HepG2 (cell line): ENCODE results near the gene PRR33. TPM values are rescaled to one million over a fixed set of nuclear protein-coding genes. Genes with fewer than 3 reads are reported as not detected.
A peak's percentile ranks its signal among the peaks of the same experiment; 100 is the strongest.

Experiments
- ATAC-seq: fragments of 200-7000 bp; cut with Tn5 transposase; 3 replicates; pipeline ENCODE4 v1.9.1; 2020; ENCODE audit warnings: mild to moderate bottlenecking, moderate library complexity
- BruUV-seq: library from RNA; stranded (reverse); fragments of 400-500 nt; replicated peaks from 2 replicates; lab custom pipeline; 2021; lab: Mats Ljungman, UMichigan
- CTCF ChIA-PET: fragments of 300-600 bp; formaldehyde crosslinking; extraction: SDS; loops from one replicate; lab custom pipeline; 2021; ENCODE audit warnings: low total read pairs, inconsistent platforms, low intra/inter-chr PET ratio; lab: Yijun Ruan, JAX
- POLR2A ChIA-PET: fragments of 350-600 bp; sonication (Branson Sonifier 250); formaldehyde crosslinking; loops from one replicate; lab custom pipeline; 2020; ENCODE audit warnings: antibody characterized with exemption, inconsistent platforms; lab: Yijun Ruan, JAX
- DNase-seq: peaks from one replicate; pipeline ENCODE4 v3.0.0-alpha.2; 2015; ENCODE audit warnings: low spot score
- FAIRE-seq: peaks from 3 replicates; lab custom pipeline; 2011; peaks lifted over from hg19 to GRCh38; lab: Jason Lieb, UNC
- H2AFZ ChIP-seq: one replicate; pipeline ENCODE4 v1.6.1; 2011; ENCODE audit warnings: low read length, inconsistent platforms
- H3K27ac ChIP-seq: fragments of 300-600 bp; 3 replicates; pipeline ENCODE4 v1.8.0; 2011; ENCODE audit warnings: mixed run types, mild to moderate bottlenecking, mixed read lengths, low read length, inconsistent platforms; ENCODE audit not compliant: insufficient read depth; ENCODE audit errors: extremely low read length
- H3K27me3 ChIP-seq, 2 experiments: fragments of 200-600 bp in 1 of 2; 2 replicates in 1 of 2; 3 replicates in 1 of 2; pipeline versions ENCODE4 v1.6.0 to v1.8.0; 2011; ENCODE audit warnings: low read length in 2 of 2, mild to moderate bottlenecking in 2 of 2, moderate library complexity in 2 of 2, inconsistent platforms in 1 of 2; ENCODE audit not compliant: insufficient read depth in 2 of 2, control insufficient read depth in 1 of 2
- H3K36me3 ChIP-seq, 2 experiments: fragments of 200-600 bp in 1 of 2; replicated peaks in 1 of 2; 2 replicates in 1 of 2; 3 replicates in 1 of 2; pipeline versions ENCODE4 v1.5.1 to v1.8.0; 2011; ENCODE audit warnings: low read length in 2 of 2, inconsistent platforms in 1 of 2; ENCODE audit not compliant: insufficient read depth in 2 of 2, control insufficient read depth in 1 of 2
- H3K4me1 ChIP-seq: 2 replicates; pipeline ENCODE4 v1.5.1; 2012; ENCODE audit warnings: low read length, inconsistent platforms; ENCODE audit not compliant: insufficient read depth
- H3K4me2 ChIP-seq: 2 replicates; pipeline ENCODE4 v1.6.0; 2011; ENCODE audit warnings: low read depth, low read length, inconsistent platforms
- H3K4me3 ChIP-seq, 3 experiments: fragments of 200-600 bp in 1 of 3; sonication (generic), shearing (Covaris generic) in 1 of 3; replicated peaks in 1 of 3; 2 replicates each; pipeline ENCODE4 v1.5.1; 2011 to 2016; ENCODE audit warnings: low read length in 3 of 3, inconsistent platforms in 2 of 3, low read depth in 2 of 3, mild to moderate bottlenecking in 2 of 3, control low read depth in 1 of 3, mixed read lengths in 1 of 3; ENCODE audit not compliant: insufficient read depth in 1 of 3
- H3K79me2 ChIP-seq: one replicate; pipeline ENCODE4 v1.6.1; 2011; ENCODE audit warnings: low read length, inconsistent platforms; ENCODE audit not compliant: insufficient read depth
- H3K9ac ChIP-seq: 2 replicates; pipeline ENCODE4 v1.6.0; 2011; ENCODE audit warnings: mild to moderate bottlenecking, low read depth, low read length, inconsistent platforms; ENCODE audit not compliant: insufficient read depth
- H3K9me3 ChIP-seq: 2 replicates; pipeline ENCODE4 v1.5.1; 2012; ENCODE audit warnings: mild to moderate bottlenecking, low read length
- H4K20me1 ChIP-seq: 2 replicates; pipeline ENCODE4 v1.6.0; 2011; ENCODE audit warnings: inconsistent platforms, mild to moderate bottlenecking, low read length, moderate library complexity; ENCODE audit not compliant: insufficient read depth
- POLR2A ChIP-seq, 2 experiments: IDR thresholded peaks; 2 replicates each; pipeline ENCODE4 v1.6.1; 2011; ENCODE audit warnings: low read depth in 2 of 2, low read length in 2 of 2, mild to moderate bottlenecking in 1 of 2, moderate library complexity in 1 of 2; ENCODE audit not compliant: insufficient read depth in 1 of 2
- ZNF264 ChIP-seq: sonication (generic); formaldehyde crosslinking; IDR thresholded peaks from 2 replicates; pipeline ENCODE4 v1.4.0; 2020; ENCODE audit warnings: missing genetic modification reagents
- ZNF678 ChIP-seq: sonication (generic); formaldehyde crosslinking; IDR thresholded peaks from 2 replicates; pipeline ENCODE4 v1.4.0; 2020; ENCODE audit warnings: mild to moderate bottlenecking, missing genetic modification reagents
- ZSCAN9 ChIP-seq: IDR thresholded peaks from 2 replicates; pipeline ENCODE4 v1.6.1; 2016; ENCODE audit warnings: borderline replicate concordance
- WGBS: methylation state at CpG from one replicate; pipeline ENCODE4 v1.1.6; 2017; ENCODE audit warnings: low lambda C conversion rate; 5-methylcytosine and 5-hydroxymethylcytosine counted together
- in situ Hi-C: cut with HindIII; loops from 2 replicates; pipeline ENCODE4 v1.10.0; 2017; ENCODE audit warnings: low pct_unique_long_range_greater_than_20kb; ENCODE audit not compliant: extremely low pct_ligation_motif_present
- intact Hi-C: fragments of 100-400 bp; cut with micrococcal nuclease; formaldehyde crosslinking; loops from one replicate; pipeline ENCODE4 v1.10.0; 2022; ENCODE audit not compliant: unreplicated experiment
- polyA plus RNA-seq, 8 experiments: library from polyadenylated mRNA; depleted of rRNA in 3 of 8; stranded (reverse) in 7 of 8; unstranded in 1 of 8; fragments of >200 nt; fragmentation: Illumina TruSeq in 4 of 8; extraction: Trizol in 4 of 8; gene quantifications; 2 replicates each; pipeline versions ENCODE4 v1.2.1 to v1.2.3, GENCODE V29; 2011 to 2016; ENCODE audit warnings: low read depth in 4 of 8, missing spikeins in 1 of 8, mixed read lengths in 1 of 8; ENCODE audit not compliant: insufficient read depth in 1 of 8
- total RNA-seq, 5 experiments: library from RNA; depleted of rRNA; stranded (reverse); fragments of >200 nt; fragmentation: Illumina TruSeq; extraction: Trizol; gene quantifications; 2 replicates each; pipeline ENCODE4 v1.2.3, GENCODE V29; 2016; ENCODE audit warnings: low read depth in 1 of 5
- TF ChIP-seq, protein P1 (sequence below): sonication (generic); formaldehyde crosslinking; IDR thresholded peaks from 2 replicates; pipeline ENCODE4 v1.4.0; 2020; ENCODE audit warnings: mild to moderate bottlenecking, missing genetic modification reagents
- TF ChIP-seq, protein P2 (sequence below): sonication (generic); formaldehyde crosslinking; IDR thresholded peaks from 2 replicates; pipeline ENCODE4 v1.5.0; 2020; ENCODE audit warnings: mild to moderate bottlenecking, missing genetic modification reagents, borderline replicate concordance

PRR33 gene
- total and polyA plus RNA-seq, 2 of the 13 experiments (the other 11 are each of a cell fraction or from before 2014, with no cell fraction given), result not detected

DNA sequence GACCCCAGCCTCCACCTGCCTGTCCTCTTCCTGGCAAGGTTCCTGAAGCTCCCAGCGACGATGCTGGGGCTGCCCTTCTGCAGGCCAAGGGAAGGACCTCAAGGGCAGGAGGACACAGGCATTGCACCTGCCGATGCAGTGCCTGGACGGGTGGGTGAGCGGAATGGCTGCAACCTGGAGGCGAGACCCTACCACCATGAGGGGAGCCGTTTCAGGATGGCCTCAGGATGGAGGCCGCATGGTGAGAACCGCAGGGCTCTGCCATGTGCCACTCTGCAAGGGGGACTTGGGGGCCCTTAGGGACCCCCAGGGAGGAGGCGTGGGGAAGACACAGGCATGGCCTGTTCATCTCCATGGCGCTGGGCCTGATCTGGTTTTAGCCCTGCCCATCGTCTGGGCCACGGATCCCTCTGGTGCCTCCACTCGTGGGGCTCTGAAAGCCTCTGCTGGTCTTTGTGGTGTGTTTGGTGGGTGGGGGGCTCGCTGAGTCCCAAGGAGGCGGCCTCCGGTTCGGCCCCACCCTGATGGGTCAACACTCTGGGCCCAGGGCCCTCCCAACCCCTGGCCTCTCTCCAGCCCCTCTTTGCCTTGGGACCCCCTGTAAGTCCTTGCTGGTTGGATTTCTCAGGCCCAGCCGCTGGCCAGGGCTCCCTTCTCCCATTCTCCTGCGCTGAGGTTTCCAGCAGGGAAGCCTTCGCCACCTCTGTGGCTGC lies 40.1 kb downstream of the PRR33 start:
- peaks cover 29 to 81% of the 10 kb centered on the region in 2 experiments for H3K27me3 ChIP-seq
- H3K9me3 ChIP-seq, result no peaks in the 10 kb centered on the region
- CTCF ChIA-PET, result no interaction called here
- ATAC-seq, result no peak
- H3K9ac ChIP-seq, result no peak overlapping the region
- H2AFZ ChIP-seq, result no peak overlapping the region
- WGBS, result 35% methylated on average over 7 of the region's 21 CpGs
- TF ChIP-seq, protein P1, sequence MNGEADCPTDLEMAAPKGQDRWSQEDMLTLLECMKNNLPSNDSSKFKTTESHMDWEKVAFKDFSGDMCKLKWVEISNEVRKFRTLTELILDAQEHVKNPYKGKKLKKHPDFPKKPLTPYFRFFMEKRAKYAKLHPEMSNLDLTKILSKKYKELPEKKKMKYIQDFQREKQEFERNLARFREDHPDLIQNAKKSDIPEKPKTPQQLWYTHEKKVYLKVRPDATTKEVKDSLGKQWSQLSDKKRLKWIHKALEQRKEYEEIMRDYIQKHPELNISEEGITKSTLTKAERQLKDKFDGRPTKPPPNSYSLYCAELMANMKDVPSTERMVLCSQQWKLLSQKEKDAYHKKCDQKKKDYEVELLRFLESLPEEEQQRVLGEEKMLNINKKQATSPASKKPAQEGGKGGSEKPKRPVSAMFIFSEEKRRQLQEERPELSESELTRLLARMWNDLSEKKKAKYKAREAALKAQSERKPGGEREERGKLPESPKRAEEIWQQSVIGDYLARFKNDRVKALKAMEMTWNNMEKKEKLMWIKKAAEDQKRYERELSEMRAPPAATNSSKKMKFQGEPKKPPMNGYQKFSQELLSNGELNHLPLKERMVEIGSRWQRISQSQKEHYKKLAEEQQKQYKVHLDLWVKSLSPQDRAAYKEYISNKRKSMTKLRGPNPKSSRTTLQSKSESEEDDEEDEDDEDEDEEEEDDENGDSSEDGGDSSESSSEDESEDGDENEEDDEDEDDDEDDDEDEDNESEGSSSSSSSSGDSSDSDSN (CRISPR knock-in tag), result 0 out of 2 replicates have a peak, but pooled peaks have one; percentile 12
- TF ChIP-seq ZNF678 (no peak), ZNF264 (CRISPR knock-in tag) (no peak), ZSCAN9 (CRISPR knock-in tag) (no peak), POLR2A (IDR thresholded peaks at IDR 0.05; ENCODE audit: insufficient read depth in 1 of 2, low read depth in 2 of 2, low read length in 2 of 2) (no peak)
- TF ChIP-seq, protein P2, sequence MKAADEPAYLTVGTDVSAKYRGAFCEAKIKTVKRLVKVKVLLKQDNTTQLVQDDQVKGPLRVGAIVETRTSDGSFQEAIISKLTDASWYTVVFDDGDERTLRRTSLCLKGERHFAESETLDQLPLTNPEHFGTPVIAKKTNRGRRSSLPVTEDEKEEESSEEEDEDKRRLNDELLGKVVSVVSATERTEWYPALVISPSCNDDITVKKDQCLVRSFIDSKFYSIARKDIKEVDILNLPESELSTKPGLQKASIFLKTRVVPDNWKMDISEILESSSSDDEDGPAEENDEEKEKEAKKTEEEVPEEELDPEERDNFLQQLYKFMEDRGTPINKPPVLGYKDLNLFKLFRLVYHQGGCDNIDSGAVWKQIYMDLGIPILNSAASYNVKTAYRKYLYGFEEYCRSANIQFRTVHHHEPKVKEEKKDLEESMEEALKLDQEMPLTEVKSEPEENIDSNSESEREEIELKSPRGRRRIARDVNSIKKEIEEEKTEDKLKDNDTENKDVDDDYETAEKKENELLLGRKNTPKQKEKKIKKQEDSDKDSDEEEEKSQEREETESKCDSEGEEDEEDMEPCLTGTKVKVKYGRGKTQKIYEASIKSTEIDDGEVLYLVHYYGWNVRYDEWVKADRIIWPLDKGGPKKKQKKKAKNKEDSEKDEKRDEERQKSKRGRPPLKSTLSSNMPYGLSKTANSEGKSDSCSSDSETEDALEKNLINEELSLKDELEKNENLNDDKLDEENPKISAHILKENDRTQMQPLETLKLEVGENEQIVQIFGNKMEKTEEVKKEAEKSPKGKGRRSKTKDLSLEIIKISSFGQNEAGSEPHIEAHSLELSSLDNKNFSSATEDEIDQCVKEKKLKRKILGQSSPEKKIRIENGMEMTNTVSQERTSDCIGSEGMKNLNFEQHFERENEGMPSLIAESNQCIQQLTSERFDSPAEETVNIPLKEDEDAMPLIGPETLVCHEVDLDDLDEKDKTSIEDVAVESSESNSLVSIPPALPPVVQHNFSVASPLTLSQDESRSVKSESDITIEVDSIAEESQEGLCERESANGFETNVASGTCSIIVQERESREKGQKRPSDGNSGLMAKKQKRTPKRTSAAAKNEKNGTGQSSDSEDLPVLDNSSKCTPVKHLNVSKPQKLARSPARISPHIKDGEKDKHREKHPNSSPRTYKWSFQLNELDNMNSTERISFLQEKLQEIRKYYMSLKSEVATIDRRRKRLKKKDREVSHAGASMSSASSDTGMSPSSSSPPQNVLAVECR, result no peak
- TF ChIP-seq, all 625 proteins: peak for 1
- POLR2A ChIA-PET, result no interaction called here
- Histone ChIP-seq H3K4me1 (no peaks in the 10 kb centered on the region), H3K4me2 (no peak overlapping the region), H3K79me2 (no peaks in the 10 kb centered on the region), H4K20me1 (no peaks in the 10 kb centered on the region), H3K4me3 (no peak overlapping the region), H3K27ac (no peak overlapping the region), H3K36me3 (no peaks in the 10 kb centered on the region)
- BruUV-seq, result no TSS peak
- in situ Hi-C loops (no loop called here), intact Hi-C loops (no loop called here)
- FAIRE-seq, result no peak
- no peak for DNase-seq
